Measurements from ENCODE around the gene HCN3. TPM values are rescaled to one million over a fixed set of nuclear protein-coding genes. Genes with fewer than 3 reads are reported as not detected.
A peak's percentile ranks its signal among the peaks of the same experiment; 100 is the strongest.

Gene HCN3
- total RNA-seq, 1 experiment from 2014 or later, result 7.3 TPM

DNA sequence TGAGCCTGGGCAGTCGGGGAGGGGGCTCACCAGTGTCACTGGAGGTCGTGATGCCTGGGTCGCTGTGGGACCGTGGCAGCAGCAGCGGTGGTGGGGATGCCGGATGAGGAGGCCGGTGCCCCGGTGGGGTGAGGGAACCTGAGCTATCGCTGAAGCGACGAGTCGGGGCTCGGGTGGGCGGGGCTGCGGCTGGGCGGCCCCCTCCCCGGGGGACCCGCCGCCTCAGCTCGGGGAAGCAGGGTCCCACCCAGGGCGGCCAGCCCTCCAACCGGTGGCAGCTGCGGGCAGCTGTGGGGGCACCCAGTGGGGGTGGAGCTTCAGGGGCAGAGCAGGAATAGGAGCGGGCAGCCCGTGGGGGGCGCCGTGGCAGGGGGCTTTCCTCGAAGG is 27.0 kb upstream of the HCN3 start (continued):
- TF ChIP-seq ZNF317 (CRISPR knock-in tag; IDR thresholded peaks at IDR 0.05; ENCODE audit: borderline replicate concordance, low read depth) (no peak), ZNF121 (CRISPR knock-in tag; IDR thresholded peaks at IDR 0.05) (no peak), TEAD4 (CRISPR knock-in tag; IDR thresholded peaks at IDR 0.05) (no peak)
- TF ChIP-seq, protein P1, sequence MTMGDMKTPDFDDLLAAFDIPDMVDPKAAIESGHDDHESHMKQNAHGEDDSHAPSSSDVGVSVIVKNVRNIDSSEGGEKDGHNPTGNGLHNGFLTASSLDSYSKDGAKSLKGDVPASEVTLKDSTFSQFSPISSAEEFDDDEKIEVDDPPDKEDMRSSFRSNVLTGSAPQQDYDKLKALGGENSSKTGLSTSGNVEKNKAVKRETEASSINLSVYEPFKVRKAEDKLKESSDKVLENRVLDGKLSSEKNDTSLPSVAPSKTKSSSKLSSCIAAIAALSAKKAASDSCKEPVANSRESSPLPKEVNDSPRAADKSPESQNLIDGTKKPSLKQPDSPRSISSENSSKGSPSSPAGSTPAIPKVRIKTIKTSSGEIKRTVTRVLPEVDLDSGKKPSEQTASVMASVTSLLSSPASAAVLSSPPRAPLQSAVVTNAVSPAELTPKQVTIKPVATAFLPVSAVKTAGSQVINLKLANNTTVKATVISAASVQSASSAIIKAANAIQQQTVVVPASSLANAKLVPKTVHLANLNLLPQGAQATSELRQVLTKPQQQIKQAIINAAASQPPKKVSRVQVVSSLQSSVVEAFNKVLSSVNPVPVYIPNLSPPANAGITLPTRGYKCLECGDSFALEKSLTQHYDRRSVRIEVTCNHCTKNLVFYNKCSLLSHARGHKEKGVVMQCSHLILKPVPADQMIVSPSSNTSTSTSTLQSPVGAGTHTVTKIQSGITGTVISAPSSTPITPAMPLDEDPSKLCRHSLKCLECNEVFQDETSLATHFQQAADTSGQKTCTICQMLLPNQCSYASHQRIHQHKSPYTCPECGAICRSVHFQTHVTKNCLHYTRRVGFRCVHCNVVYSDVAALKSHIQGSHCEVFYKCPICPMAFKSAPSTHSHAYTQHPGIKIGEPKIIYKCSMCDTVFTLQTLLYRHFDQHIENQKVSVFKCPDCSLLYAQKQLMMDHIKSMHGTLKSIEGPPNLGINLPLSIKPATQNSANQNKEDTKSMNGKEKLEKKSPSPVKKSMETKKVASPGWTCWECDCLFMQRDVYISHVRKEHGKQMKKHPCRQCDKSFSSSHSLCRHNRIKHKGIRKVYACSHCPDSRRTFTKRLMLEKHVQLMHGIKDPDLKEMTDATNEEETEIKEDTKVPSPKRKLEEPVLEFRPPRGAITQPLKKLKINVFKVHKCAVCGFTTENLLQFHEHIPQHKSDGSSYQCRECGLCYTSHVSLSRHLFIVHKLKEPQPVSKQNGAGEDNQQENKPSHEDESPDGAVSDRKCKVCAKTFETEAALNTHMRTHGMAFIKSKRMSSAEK (CRISPR knock-in tag; IDR thresholded peaks at IDR 0.05; ENCODE audit: borderline replicate concordance), result no peak

DNA sequence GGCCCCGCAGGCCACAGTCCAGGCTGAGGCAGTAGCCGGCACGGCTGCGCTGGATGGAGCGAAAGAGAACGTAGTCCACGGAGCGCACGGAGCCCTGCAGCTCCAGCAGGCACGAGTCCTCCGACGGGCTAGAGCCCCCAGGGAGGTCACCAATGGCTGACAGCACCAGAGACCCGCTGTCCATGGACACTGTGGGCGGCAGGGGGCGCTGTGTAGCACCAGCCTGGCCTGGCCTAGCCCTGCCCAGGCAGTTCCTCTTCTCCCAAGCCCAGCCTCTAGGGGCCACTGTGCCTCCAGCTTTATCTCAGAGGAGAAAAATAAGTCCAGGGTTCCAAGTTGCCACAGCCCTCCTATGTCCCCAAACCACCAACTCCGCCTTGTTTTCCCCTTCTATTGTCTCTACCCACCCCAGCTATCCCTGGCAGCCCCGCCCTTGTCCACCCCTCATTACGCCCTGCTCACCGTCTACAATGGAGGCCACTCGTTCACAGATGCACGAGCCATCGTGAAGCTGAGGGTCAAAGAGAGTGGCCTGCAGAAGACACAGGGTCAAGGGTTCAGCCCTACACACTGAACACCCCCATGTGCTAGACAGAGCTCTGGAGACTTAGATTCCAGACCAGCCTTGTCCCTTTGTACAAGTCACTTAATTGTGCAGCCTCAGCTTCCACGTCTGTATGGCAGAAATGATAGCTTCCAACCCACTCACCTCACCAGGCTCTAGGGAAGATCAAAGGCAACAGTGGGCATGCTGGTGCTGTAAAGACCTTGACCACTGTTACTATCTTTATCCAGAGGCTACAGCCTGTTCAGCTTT is 26.4 kb upstream of the HCN3 start:
- Mint-ChIP-seq H3K36me3 (peaks cover 17% of the 10 kb centered on the region), H3K27me3 (ENCODE audit: low read depth) (peaks cover 16% of the 10 kb centered on the region), H3K4me1 (peaks cover 24% of the 10 kb centered on the region), H3K27ac (peak overlapping the region; percentile 89), H3K9me3 (no peaks in the 10 kb centered on the region), H3K4me3 (peak overlapping the region; percentile 58)
- CTCF ChIA-PET, result interaction anchor here (0.5 to 4.8 kb wide), 63 partner anchors 9 to 1484 kb away, joined by 3 to 204 read pairs (median 6); partner anchors contain the start of genes CLK2, FDPS, HCN3 and KRTCAP2
- POLR2A ChIA-PET, result interaction anchor here (1.0 to 1.7 kb wide), 6 partner anchors 10 to 67 kb away, joined by 3 to 6 read pairs (median 4); partner anchors contain the start of gene CLK2
- TF ChIP-seq, protein P2, sequence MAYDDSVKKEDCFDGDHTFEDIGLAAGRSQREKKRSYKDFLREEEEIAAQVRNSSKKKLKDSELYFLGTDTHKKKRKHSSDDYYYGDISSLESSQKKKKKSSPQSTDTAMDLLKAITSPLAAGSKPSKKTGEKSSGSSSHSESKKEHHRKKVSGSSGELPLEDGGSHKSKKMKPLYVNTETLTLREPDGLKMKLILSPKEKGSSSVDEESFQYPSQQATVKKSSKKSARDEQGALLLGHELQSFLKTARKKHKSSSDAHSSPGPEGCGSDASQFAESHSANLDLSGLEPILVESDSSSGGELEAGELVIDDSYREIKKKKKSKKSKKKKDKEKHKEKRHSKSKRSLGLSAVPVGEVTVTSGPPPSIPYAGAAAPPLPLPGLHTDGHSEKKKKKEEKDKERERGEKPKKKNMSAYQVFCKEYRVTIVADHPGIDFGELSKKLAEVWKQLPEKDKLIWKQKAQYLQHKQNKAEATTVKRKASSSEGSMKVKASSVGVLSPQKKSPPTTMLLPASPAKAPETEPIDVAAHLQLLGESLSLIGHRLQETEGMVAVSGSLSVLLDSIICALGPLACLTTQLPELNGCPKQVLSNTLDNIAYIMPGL (CRISPR knock-in tag; IDR thresholded peaks at IDR 0.05), result peak; percentile 95
- TF ChIP-seq ZNF416 (CRISPR knock-in tag; IDR thresholded peaks at IDR 0.05) (peak; percentile 32; the same call in 1 of the 2 replicates), GTF2I (CRISPR knock-in tag; conservative IDR thresholded peaks at IDR 0.05) (no peak), ZNF219 (CRISPR knock-in tag; IDR thresholded peaks at IDR 0.05; ENCODE audit: borderline replicate concordance) (no peak), SP1 (CRISPR knock-in tag; conservative IDR thresholded peaks at IDR 0.05) (peak; percentile 33; the same call in 1 of the 2 replicates), TEAD1 (CRISPR knock-in tag; IDR thresholded peaks at IDR 0.05) (peak; percentile 50; the same call in 1 of the 2 replicates), FOXK1 (CRISPR knock-in tag; IDR thresholded peaks at IDR 0.05) (0 out of 2 replicates have a peak, but pooled peaks have one; percentile 17)
- TF ChIP-seq, protein P3, sequence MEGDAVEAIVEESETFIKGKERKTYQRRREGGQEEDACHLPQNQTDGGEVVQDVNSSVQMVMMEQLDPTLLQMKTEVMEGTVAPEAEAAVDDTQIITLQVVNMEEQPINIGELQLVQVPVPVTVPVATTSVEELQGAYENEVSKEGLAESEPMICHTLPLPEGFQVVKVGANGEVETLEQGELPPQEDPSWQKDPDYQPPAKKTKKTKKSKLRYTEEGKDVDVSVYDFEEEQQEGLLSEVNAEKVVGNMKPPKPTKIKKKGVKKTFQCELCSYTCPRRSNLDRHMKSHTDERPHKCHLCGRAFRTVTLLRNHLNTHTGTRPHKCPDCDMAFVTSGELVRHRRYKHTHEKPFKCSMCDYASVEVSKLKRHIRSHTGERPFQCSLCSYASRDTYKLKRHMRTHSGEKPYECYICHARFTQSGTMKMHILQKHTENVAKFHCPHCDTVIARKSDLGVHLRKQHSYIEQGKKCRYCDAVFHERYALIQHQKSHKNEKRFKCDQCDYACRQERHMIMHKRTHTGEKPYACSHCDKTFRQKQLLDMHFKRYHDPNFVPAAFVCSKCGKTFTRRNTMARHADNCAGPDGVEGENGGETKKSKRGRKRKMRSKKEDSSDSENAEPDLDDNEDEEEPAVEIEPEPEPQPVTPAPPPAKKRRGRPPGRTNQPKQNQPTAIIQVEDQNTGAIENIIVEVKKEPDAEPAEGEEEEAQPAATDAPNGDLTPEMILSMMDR (IDR thresholded peaks at IDR 0.05), result peak; percentile 99
- ATAC-seq (peak; percentile 87), DNase-seq (ENCODE audit: low spot score) (peak; percentile 99)

DNA sequence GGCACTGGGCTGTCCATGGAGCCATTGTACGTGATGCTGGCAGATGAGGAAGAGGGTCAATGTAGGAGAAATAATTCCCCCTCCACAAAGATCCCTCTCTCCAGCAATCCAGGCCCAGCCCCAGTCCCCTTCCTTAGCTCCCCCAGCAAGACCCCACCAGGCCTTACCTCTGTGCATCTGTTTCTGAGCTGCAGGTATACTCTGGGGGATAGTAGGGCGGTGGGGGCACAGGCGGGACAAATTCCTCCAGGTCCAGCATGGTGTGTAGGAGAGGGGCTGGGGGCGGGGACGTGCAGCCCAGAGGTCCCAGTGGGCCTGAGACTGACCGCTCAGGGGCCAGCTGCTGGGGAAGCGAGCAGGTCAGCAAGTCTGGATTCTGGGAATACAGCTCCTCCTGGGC is 25.7 kb upstream of the HCN3 start:
- Mint-ChIP-seq H3K27ac (no peak overlapping the region), H3K36me3 (peaks cover 13% of the 10 kb centered on the region), H3K9me3 (no peaks in the 10 kb centered on the region), H3K27me3 (ENCODE audit: low read depth) (peaks cover 9% of the 10 kb centered on the region), H3K4me3 (no peak overlapping the region), H3K4me1 (peaks cover 23% of the 10 kb centered on the region)
- ChIA-PET CTCF (interaction anchor here (1.0 to 4.8 kb wide), 28 partner anchors 9 to 478 kb away, joined by 3 to 204 read pairs (median 15); partner anchors contain the start of genes CLK2, FDPS, HCN3 and KRTCAP2), POLR2A (interaction anchor here (0.6 to 1.7 kb wide), 4 partner anchors 9 to 69 kb away, joined by 3 to 6 read pairs (median 4); partner anchors contain the start of gene RUSC1)
- DNase-seq (ENCODE audit: low spot score), result no peak
- ATAC-seq, result no peak
- TF ChIP-seq, protein P1 (CRISPR knock-in tag; IDR thresholded peaks at IDR 0.05; ENCODE audit: borderline replicate concordance), result no peak
- no peak for TF ChIP-seq NR1H2 (CRISPR knock-in tag; IDR thresholded peaks at IDR 0.05)
- no peak for TF ChIP-seq ZNF219 (CRISPR knock-in tag; IDR thresholded peaks at IDR 0.05; ENCODE audit: borderline replicate concordance)
- TF ChIP-seq TP53 (CRISPR knock-in tag; IDR thresholded peaks at IDR 0.05), result no peak
- TF ChIP-seq, protein P4, sequence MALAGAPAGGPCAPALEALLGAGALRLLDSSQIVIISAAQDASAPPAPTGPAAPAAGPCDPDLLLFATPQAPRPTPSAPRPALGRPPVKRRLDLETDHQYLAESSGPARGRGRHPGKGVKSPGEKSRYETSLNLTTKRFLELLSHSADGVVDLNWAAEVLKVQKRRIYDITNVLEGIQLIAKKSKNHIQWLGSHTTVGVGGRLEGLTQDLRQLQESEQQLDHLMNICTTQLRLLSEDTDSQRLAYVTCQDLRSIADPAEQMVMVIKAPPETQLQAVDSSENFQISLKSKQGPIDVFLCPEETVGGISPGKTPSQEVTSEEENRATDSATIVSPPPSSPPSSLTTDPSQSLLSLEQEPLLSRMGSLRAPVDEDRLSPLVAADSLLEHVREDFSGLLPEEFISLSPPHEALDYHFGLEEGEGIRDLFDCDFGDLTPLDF (CRISPR knock-in tag; IDR thresholded peaks at IDR 0.05), result no peak
- TF ChIP-seq, protein P5, sequence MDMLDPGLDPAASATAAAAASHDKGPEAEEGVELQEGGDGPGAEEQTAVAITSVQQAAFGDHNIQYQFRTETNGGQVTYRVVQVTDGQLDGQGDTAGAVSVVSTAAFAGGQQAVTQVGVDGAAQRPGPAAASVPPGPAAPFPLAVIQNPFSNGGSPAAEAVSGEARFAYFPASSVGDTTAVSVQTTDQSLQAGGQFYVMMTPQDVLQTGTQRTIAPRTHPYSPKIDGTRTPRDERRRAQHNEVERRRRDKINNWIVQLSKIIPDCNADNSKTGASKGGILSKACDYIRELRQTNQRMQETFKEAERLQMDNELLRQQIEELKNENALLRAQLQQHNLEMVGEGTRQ (CRISPR knock-in tag; IDR thresholded peaks at IDR 0.05), result no peak
